Measurements from ENCODE around the gene NEDD1. TPM values are rescaled to one million over a fixed set of nuclear protein-coding genes. Genes with fewer than 3 reads are reported as not detected.

NEDD1 gene
- total RNA-seq, 1 experiment from 2014 or later = 17.2 TPM

- Histone ChIP-seq H3K27me3 (ENCODE audit: insufficient read depth, low read length) (no peaks in the 10 kb centered on the region), H3K23ac (ENCODE audit: insufficient read length, low read depth, low read length) (no peak overlapping the region), H3K79me1 (ENCODE audit: insufficient read depth, low read depth, low read length, poor library complexity, severe bottlenecking) (no peaks in the 10 kb centered on the region), H3K27ac (ENCODE audit: insufficient read length, low read depth, low read length) (no peak overlapping the region), H3K9ac (ENCODE audit: extremely low read depth, insufficient read length, low read length) (no peak overlapping the region), H3K14ac (ENCODE audit: insufficient read depth, low read length) (no peak overlapping the region), H3K23me2 (ENCODE audit: insufficient read length, low read depth, low read length, poor library complexity, severe bottlenecking) (no peaks in the 10 kb centered on the region), H3K18ac (ENCODE audit: insufficient read length, low read depth, low read length) (no peak overlapping the region), H3K56ac (ENCODE audit: insufficient read length, low read depth, low read length) (no peak overlapping the region), H2BK15ac (ENCODE audit: low read depth, low read length) (no peak overlapping the region), H2AK5ac (ENCODE audit: insufficient read length, low read length) (no peak overlapping the region), H2BK5ac (ENCODE audit: insufficient read length, low read length) (no peak overlapping the region), H4K20me1 (ENCODE audit: control insufficient read depth, insufficient read depth, insufficient read length) (no peaks in the 10 kb centered on the region), H3K79me2 (ENCODE audit: insufficient read depth, low read length) (peaks cover 1% of the 10 kb centered on the region; the same call in 1 of the 2 replicates), H3K4me1 (ENCODE audit: insufficient read depth, low read length) (no peaks in the 10 kb centered on the region; the same call in 1 of the 2 replicates), H2AFZ (ENCODE audit: low read length) (no peak overlapping the region), H2BK20ac (ENCODE audit: low read depth, low read length, poor library complexity, severe bottlenecking) (no peak overlapping the region), H4K5ac (ENCODE audit: insufficient read length, low read depth, low read length) (no peak overlapping the region), H2BK120ac (ENCODE audit: low read depth, low read length, poor library complexity, severe bottlenecking) (no peak overlapping the region), H3T11ph (ENCODE audit: low read length) (no peak overlapping the region), H3K4me2 (ENCODE audit: insufficient read depth, insufficient read length, low read length) (no peak overlapping the region), H3K4ac (ENCODE audit: low read depth, low read length) (no peak overlapping the region), H4K91ac (ENCODE audit: insufficient read length, low read depth, low read length) (no peak overlapping the region), H4K8ac (replicated peaks; ENCODE audit: insufficient read length, low read depth, low read length) (no peak overlapping the region), H3K9me3 (ENCODE audit: control insufficient read depth, low read depth, low read length) (no peaks in the 10 kb centered on the region), H2BK12ac (ENCODE audit: insufficient read length, low read depth, low read length) (no peak overlapping the region)
- TF ChIP-seq CTCF (conservative IDR thresholded peaks at IDR 0.05) = no peak
- Mint-ChIP-seq H3K27me3 (ENCODE audit: low read depth) (no peaks in the 10 kb centered on the region), H3K36me3 (ENCODE audit: insufficient read depth in 1 of 3, low read depth in 3 of 3) (peaks cover 1 to 19% (median 17%) of the 10 kb centered on the region in 3 experiments; a peak in 6 of 7 replicates), H3K4me3 (no peak overlapping the region), H3K9me3 (peaks cover 0 to 3% of the 10 kb centered on the region in 2 experiments; a peak in 1 of 5 replicates), H3K4me1 (peaks cover 17 to 20% of the 10 kb centered on the region in 2 experiments), H3K27ac (peak overlapping the region in 1 of 3 experiments; percentile 62; a peak in 3 of 7 replicates)
- no CpG with 5 or more reads among the region's 2 CpGs for WGBS (ENCODE audit: extremely low coverage, insufficient read length, low lambda C conversion rate)
- no peak for DNase-seq
These were observed 5.9 kb downstream of the NEDD1 start for GRCh38 chr12:96912943-96913342.

Measured in H9 (cell line).